Measurements from ENCODE around the gene EDDM3A.

EDDM3A gene

DNA sequence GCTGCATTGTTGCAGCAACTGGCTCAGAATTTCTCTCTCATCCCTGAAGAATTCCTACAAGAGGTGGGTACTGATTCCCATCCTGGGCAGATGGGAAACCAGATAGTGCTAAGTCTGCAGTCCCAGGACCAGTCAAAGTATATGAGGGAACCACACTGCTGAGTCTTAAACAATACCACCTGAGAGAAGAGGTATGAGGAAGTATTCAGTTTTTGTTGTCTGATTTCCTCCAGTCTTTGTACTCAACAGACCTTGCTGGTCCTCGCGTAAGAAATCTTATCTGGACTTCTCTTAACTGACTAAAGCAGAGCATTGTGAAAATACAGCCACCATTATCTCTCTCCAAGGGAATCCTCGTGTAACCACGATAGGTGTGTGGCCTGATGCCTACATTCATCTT is 3.6 kb upstream of the EDDM3A start:
- no peak overlapping the region for H3K4me3 ChIP-seq (ENCODE audit: low read length)
- H3K4me2 ChIP-seq (ENCODE audit: low read depth, low read length), result no peak overlapping the region
- H3K27me3 ChIP-seq (replicated peaks; ENCODE audit: insufficient read depth, low read length), result no peaks in the 10 kb centered on the region
- no peaks in the 10 kb centered on the region for H3K4me1 ChIP-seq (ENCODE audit: low read length)
- no peak overlapping the region for H3K9ac ChIP-seq (ENCODE audit: low read length)
- no peak for DNase-seq
- H3K79me2 ChIP-seq (ENCODE audit: low read length), result no peaks in the 10 kb centered on the region
- H3K36me3 ChIP-seq (replicated peaks; ENCODE audit: insufficient read depth, low read length), result no peaks in the 10 kb centered on the region
- H3K9me3 ChIP-seq (replicated peaks; ENCODE audit: insufficient read depth, low read length), result no peaks in the 10 kb centered on the region
- no peak overlapping the region for H3K27ac ChIP-seq (ENCODE audit: low read length)
- H2AFZ ChIP-seq (ENCODE audit: low read length), result no peak overlapping the region
- no peaks in the 10 kb centered on the region for H3F3A ChIP-seq (ENCODE audit: insufficient read depth, low read length)
- no peak for TF ChIP-seq EZH2 (optimal IDR thresholded peaks at IDR 0.05; ENCODE audit: low read depth, low read length)
- no peak for TF ChIP-seq EZH2phosphoT487 (IDR thresholded peaks at IDR 0.05; ENCODE audit: low read length)
- TF ChIP-seq, protein P1, sequence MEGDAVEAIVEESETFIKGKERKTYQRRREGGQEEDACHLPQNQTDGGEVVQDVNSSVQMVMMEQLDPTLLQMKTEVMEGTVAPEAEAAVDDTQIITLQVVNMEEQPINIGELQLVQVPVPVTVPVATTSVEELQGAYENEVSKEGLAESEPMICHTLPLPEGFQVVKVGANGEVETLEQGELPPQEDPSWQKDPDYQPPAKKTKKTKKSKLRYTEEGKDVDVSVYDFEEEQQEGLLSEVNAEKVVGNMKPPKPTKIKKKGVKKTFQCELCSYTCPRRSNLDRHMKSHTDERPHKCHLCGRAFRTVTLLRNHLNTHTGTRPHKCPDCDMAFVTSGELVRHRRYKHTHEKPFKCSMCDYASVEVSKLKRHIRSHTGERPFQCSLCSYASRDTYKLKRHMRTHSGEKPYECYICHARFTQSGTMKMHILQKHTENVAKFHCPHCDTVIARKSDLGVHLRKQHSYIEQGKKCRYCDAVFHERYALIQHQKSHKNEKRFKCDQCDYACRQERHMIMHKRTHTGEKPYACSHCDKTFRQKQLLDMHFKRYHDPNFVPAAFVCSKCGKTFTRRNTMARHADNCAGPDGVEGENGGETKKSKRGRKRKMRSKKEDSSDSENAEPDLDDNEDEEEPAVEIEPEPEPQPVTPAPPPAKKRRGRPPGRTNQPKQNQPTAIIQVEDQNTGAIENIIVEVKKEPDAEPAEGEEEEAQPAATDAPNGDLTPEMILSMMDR (IDR thresholded peaks at IDR 0.05; ENCODE audit: low read length), result no peak
- H4K20me1 ChIP-seq (ENCODE audit: insufficient read depth, low read length), result no peaks in the 10 kb centered on the region
- H3K9me2 ChIP-seq (replicated peaks; ENCODE audit: insufficient read depth, low read length), result no peaks in the 10 kb centered on the region

DNA sequence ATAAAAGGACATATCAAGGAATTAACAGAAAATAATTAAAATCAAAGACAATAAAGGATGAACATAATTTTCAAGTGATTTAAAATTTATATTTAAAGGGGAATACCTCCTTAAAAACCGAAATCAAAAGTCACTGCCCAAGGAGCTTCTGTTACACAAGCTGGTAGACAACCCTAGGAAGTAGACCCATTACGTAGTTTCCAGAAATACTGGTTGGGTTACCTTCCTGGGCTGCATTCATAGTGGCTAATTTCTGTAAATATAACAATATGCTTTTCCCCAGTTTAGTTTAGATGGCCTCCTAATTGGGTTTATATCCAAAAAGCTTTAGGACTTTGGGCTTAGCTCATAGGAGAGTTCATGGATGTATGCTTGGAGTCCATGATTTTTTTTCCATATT is 2.1 kb upstream of the EDDM3A start:
- no peak for DNase-seq
- Histone ChIP-seq H3K4me3 (ENCODE audit: low read length) (no peak overlapping the region), H3K4me2 (ENCODE audit: low read depth, low read length) (no peak overlapping the region), H3K9ac (ENCODE audit: low read length) (no peak overlapping the region), H2AFZ (ENCODE audit: low read length) (no peak overlapping the region), H3K79me2 (ENCODE audit: low read length) (no peaks in the 10 kb centered on the region), H3K36me3 (replicated peaks; ENCODE audit: insufficient read depth, low read length) (no peaks in the 10 kb centered on the region), H3K9me3 (replicated peaks; ENCODE audit: insufficient read depth, low read length) (no peaks in the 10 kb centered on the region), H3F3A (ENCODE audit: insufficient read depth, low read length) (no peaks in the 10 kb centered on the region), H3K9me2 (replicated peaks; ENCODE audit: insufficient read depth, low read length) (no peaks in the 10 kb centered on the region), H3K27ac (ENCODE audit: low read length) (no peak overlapping the region), H3K27me3 (replicated peaks; ENCODE audit: insufficient read depth, low read length) (no peaks in the 10 kb centered on the region), H4K20me1 (ENCODE audit: insufficient read depth, low read length) (no peaks in the 10 kb centered on the region), H3K4me1 (ENCODE audit: low read length) (no peaks in the 10 kb centered on the region)
- TF ChIP-seq EZH2phosphoT487 (IDR thresholded peaks at IDR 0.05; ENCODE audit: low read length) (no peak), EZH2 (optimal IDR thresholded peaks at IDR 0.05; ENCODE audit: low read depth, low read length) (no peak)
- TF ChIP-seq, protein P1 (IDR thresholded peaks at IDR 0.05; ENCODE audit: low read length), result no peak

- Histone ChIP-seq H3F3A (ENCODE audit: insufficient read depth, low read length) (no peaks in the 10 kb centered on the region), H3K27me3 (replicated peaks; ENCODE audit: insufficient read depth, low read length) (no peaks in the 10 kb centered on the region), H3K4me2 (ENCODE audit: low read depth, low read length) (no peak overlapping the region), H3K27ac (ENCODE audit: low read length) (no peak overlapping the region), H3K4me1 (ENCODE audit: low read length) (no peaks in the 10 kb centered on the region), H3K4me3 (ENCODE audit: low read length) (no peak overlapping the region), H3K36me3 (replicated peaks; ENCODE audit: insufficient read depth, low read length) (no peaks in the 10 kb centered on the region), H3K79me2 (ENCODE audit: low read length) (no peaks in the 10 kb centered on the region), H4K20me1 (ENCODE audit: insufficient read depth, low read length) (no peaks in the 10 kb centered on the region), H3K9me2 (replicated peaks; ENCODE audit: insufficient read depth, low read length) (no peaks in the 10 kb centered on the region), H3K9me3 (replicated peaks; ENCODE audit: insufficient read depth, low read length) (no peaks in the 10 kb centered on the region), H3K9ac (ENCODE audit: low read length) (no peak overlapping the region), H2AFZ (ENCODE audit: low read length) (no peak overlapping the region)
- no peak for DNase-seq
- no peak for TF ChIP-seq EZH2 (optimal IDR thresholded peaks at IDR 0.05; ENCODE audit: low read depth, low read length)
- TF ChIP-seq, protein P1 (IDR thresholded peaks at IDR 0.05; ENCODE audit: low read length), result no peak
- no peak for TF ChIP-seq EZH2phosphoT487 (IDR thresholded peaks at IDR 0.05; ENCODE audit: low read length)
Observed at GRCh38 chr14:20746566-20746965, 879 bp downstream of the EDDM3A start.
